WTC11 (cell line): ENCODE data around the gene SSX1. TPM values are rescaled to one million over a fixed set of nuclear protein-coding genes. Genes with fewer than 3 reads are reported as not detected.
"Not testable (repeated sequence)": the region's sequence is repeated elsewhere in the genome, so short reads cannot be mapped to it uniquely, and the experiment has no call there.

Source experiments
- ATAC-seq: fragments of 200-7000 bp; cut with Tn5 transposase; 2 replicates; pipeline ENCODE4 v1.10.0; 2021; ENCODE audit warnings: mild to moderate bottlenecking, moderate library complexity
- Bru-seq: library from RNA; stranded (reverse); fragments of 400-500 nt; gene quantifications from one replicate; lab custom pipeline; 2021; lab: Mats Ljungman, UMichigan
- CTCF ChIA-PET: fragments of 300-600 bp; sonication (Branson Sonifier 250); formaldehyde crosslinking; loops from one replicate; lab custom pipeline; 2021; ENCODE audit warnings: antibody characterized with exemption; lab: Charles Lee
- POLR2A ChIA-PET: fragments of 350-600 bp; sonication (Branson Sonifier 250); formaldehyde crosslinking; loops from one replicate; lab custom pipeline; 2021; ENCODE audit warnings: antibody characterized with exemption; lab: Charles Lee
- DNase-seq: peaks from one replicate; pipeline ENCODE4 v3.0.0; 2021; ENCODE audit warnings: low spot score
- H3K27ac Mint-ChIP-seq: 2 replicates; pipeline ENCODE4 v1.8.0; 2021; ENCODE audit warnings: mixed read lengths
- H3K27me3 Mint-ChIP-seq: 2 replicates; pipeline ENCODE4 v1.8.0; 2021; ENCODE audit warnings: low read depth, mild to moderate bottlenecking, moderate library complexity, mixed read lengths
- H3K36me3 Mint-ChIP-seq: 2 replicates; pipeline ENCODE4 v1.8.0; 2021; ENCODE audit warnings: mixed read lengths
- H3K4me1 Mint-ChIP-seq: 2 replicates; pipeline ENCODE4 v1.8.0; 2022; ENCODE audit warnings: mixed read lengths
- H3K4me3 Mint-ChIP-seq: 2 replicates; pipeline ENCODE4 v1.8.0; 2021; ENCODE audit warnings: mild to moderate bottlenecking, moderate library complexity, mixed read lengths
- H3K9me3 Mint-ChIP-seq: 2 replicates; pipeline ENCODE4 v1.8.0; 2021; ENCODE audit warnings: mixed read lengths
- JAZF1 ChIP-seq: fragments of 250-450 bp; sonication (Bioruptor Pico); IDR thresholded peaks from 2 replicates; pipeline ENCODE4 v1.9.0; 2021; ENCODE audit warnings: moderate library complexity, mild to moderate bottlenecking, inconsistent platforms
- NFYB ChIP-seq: sonication (generic); formaldehyde crosslinking; conservative IDR thresholded peaks from 2 replicates; pipeline ENCODE4 v1.8.0; 2022; ENCODE audit warnings: low read depth, missing genetic modification reagents
- NR1H2 ChIP-seq: sonication (generic); formaldehyde crosslinking; IDR thresholded peaks from 2 replicates; pipeline ENCODE4 v1.9.0; 2021; ENCODE audit warnings: mild to moderate bottlenecking, moderate library complexity, missing genetic modification reagents
- ZNF263 ChIP-seq: sonication (generic); formaldehyde crosslinking; IDR thresholded peaks from 2 replicates; pipeline ENCODE4 v1.8.1; 2022; ENCODE audit warnings: low read depth, mild to moderate bottlenecking, moderate library complexity, missing genetic modification reagents
- long read RNA-seq, 3 experiments: library from RNA in 1 of 3; library from capped mRNA in 1 of 3; library from polyadenylated mRNA in 1 of 3; unstranded in 2 of 3; stranded (forward) in 1 of 3; transcript quantifications; one replicate each; pipeline ENCODE4 v2.0.0, GENCODE V29; 2021
- total RNA-seq: library from RNA; stranded (reverse); gene quantifications from 3 replicates; pipeline ENCODE4 v1.2.3, GENCODE V29; 2021
- TF ChIP-seq, protein P1 (sequence below): sonication (generic); formaldehyde crosslinking; IDR thresholded peaks from 2 replicates; pipeline ENCODE4 v1.8.1; 2022; ENCODE audit warnings: low read depth, mild to moderate bottlenecking, moderate library complexity, missing genetic modification reagents, borderline replicate concordance
- TF ChIP-seq, protein P2 (sequence below): fragments of 250-450 bp; sonication (Bioruptor Pico); conservative IDR thresholded peaks from 2 replicates; pipeline ENCODE4 v1.9.0; 2021; ENCODE audit warnings: mild to moderate bottlenecking
- TF ChIP-seq, protein P3 (sequence below): sonication (generic); formaldehyde crosslinking; IDR thresholded peaks from 2 replicates; pipeline ENCODE4 v1.8.0; 2023; ENCODE audit warnings: missing genetic modification reagents, mild to moderate bottlenecking, borderline replicate concordance
- TF ChIP-seq, protein P4 (sequence below): sonication (generic); formaldehyde crosslinking; IDR thresholded peaks from 2 replicates; pipeline ENCODE4 v1.8.1; 2022; ENCODE audit warnings: mild to moderate bottlenecking, moderate library complexity, missing genetic modification reagents

SSX1 gene, protein sequence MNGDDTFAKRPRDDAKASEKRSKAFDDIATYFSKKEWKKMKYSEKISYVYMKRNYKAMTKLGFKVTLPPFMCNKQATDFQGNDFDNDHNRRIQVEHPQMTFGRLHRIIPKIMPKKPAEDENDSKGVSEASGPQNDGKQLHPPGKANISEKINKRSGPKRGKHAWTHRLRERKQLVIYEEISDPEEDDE
- total RNA-seq: 0.34 TPM in 1 of 3 replicates, not detected in the others
- Bru-seq, nascent RNA: percentile 7 among the genes with signal in this experiment
- long read RNA-seq, experiment 1: 0 reads
- long read RNA-seq, experiment 2: 0 reads
- long read RNA-seq, experiment 3, partial matches to known transcripts: 0 of 1 reads
- long read RNA-seq, experiment 3, other reads (novel, unspliced or antisense): 0 of 1 reads

DNA sequence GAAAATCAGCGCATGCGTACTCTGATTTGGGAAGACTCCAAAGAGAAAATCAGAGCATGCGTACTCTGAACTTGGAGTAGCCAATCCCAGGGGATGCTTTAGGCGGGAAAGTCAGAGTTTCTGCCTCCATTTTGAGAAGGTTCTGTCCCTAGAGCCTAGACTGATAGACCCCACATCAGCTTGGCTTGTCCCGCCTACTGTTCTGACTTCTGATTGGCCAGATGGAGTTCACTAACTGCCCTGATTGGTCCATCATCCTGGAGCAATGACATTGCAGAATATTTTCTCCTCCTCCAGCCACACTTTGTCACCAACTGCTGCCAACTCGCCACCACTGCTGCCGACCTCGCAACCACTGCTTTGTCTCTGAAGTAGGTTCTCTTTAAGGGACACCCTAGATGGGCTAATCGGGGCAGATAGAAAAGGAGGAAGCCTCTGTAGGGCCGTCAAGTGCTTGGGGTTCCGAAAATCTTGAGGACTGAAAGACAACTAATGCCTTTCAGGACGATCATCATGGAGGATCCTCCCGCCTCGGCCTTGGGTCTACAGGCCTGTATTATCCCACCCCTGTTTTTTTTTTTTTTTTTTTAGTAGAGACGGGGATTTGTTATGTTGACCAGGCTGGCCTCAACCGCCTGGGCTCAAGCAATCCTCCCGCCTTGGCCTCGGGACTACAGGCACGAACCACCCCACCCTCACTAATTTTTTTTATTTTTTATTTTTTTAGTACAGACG is at the start of gene SSX1:
TSS of gene SSX1 (plus strand) at position 331 of the 735 bp plus-strand sequence. CDS start 1,850 bp downstream, outside the sequence.
- ATAC-seq, H3K27ac Mint-ChIP-seq, DNase-seq, H3K4me3 Mint-ChIP-seq, H3K27me3 Mint-ChIP-seq, H3K4me1 Mint-ChIP-seq, H3K9me3 Mint-ChIP-seq, H3K36me3 Mint-ChIP-seq, POLR2A ChIA-PET, CTCF ChIA-PET: not testable (repeated sequence)
- 0 out of 2 replicates have a peak, but pooled peaks have one; percentile 24 for TF ChIP-seq NFYB (CRISPR knock-in tag)

DNA sequence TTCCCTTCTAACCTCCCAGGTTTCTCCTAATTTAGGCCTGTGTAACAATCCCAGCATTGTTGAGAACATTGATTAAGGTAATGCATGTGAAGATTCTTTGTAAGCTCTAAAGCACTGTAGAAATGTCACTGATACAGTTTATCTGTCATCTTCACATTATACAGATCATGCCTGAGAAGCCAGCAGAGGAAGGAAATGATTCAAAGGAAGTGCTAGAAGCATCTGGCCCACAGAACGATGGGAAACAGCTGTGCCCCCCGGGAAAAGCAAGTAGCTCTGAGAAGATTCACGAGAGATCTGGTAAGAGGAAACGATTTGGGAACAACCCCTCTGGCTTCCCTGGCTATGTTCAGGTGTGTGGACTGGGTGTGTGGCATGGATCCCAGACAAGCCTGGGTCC is 40.9 kb upstream of the SSX1 start:
- H3K36me3 Mint-ChIP-seq, POLR2A ChIA-PET, DNase-seq, H3K4me1 Mint-ChIP-seq, H3K9me3 Mint-ChIP-seq, H3K27ac Mint-ChIP-seq, H3K4me3 Mint-ChIP-seq, CTCF ChIA-PET, ATAC-seq, H3K27me3 Mint-ChIP-seq: not testable (repeated sequence)

DNA sequence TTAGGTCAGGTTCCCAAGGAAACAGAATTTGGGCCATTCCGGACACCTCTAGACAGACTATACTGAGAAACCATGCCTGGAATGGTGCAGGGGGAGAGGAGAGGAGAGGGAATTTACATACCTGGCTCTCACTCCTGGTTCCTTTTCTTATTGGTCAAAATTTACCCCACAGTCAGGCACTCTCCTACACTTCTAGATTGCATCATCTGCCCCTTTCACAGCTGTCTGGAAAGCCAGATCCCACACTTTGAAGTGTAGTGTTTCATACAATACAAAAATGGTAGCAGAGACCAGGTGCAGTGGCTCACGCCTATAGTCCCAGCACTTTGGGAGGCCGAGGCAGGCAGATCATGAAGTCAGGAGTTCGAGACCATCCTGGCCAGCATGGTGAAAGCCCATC is 31.0 kb upstream of the SSX1 start:
- POLR2A ChIA-PET, H3K9me3 Mint-ChIP-seq: not testable (repeated sequence)

DNA sequence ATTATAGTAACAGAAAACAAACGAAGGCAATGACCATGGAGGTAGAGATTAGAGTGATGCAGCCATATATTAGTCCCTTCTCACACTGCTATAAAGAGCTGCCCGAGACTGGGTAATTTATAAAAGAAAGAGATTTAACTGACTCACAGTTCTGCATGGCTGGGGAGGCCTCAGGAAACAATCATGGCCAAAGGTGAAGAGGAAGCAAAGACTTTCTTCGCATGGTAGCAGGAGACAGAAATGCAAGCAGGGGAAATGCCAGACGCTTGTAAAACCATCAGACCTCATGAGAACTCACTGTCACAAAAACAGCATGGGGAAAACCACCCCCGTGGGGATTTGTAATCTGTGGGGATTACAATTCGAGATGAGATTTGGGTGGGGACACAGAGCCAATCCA is 2.2 kb upstream of the SSX1 start:
- DNase-seq, H3K27me3 Mint-ChIP-seq, ATAC-seq, CTCF ChIA-PET, H3K9me3 Mint-ChIP-seq, H3K4me1 Mint-ChIP-seq, H3K4me3 Mint-ChIP-seq, H3K27ac Mint-ChIP-seq, POLR2A ChIA-PET, H3K36me3 Mint-ChIP-seq: not testable (repeated sequence)

More for the DNA sequence above, 31.0 kb upstream of the SSX1 start:
- H3K4me1 Mint-ChIP-seq, H3K27me3 Mint-ChIP-seq, H3K36me3 Mint-ChIP-seq, CTCF ChIA-PET, ATAC-seq, DNase-seq, H3K27ac Mint-ChIP-seq, H3K4me3 Mint-ChIP-seq: not testable (repeated sequence)

DNA sequence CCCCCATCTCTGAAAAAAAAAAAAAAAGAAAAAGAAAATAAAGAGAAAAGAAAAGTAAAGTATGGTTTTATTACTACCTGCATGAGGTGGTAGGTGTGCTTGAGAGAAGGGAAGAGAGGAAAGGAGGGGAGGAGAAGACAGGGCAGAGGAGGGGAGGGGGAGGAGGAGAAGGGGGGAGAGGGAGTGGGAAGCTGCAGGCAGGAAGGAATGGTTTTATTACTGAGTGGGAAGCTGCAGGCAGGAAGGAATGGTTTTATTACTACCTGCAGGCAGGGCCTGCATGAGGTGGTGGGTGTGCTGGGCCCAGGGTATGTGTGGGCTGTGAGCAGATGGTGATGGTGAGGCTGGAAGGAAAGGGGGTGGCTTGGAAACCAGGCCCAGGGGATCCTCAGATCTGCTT is 19.2 kb downstream of the SSX1 start:
- DNase-seq, H3K36me3 Mint-ChIP-seq, H3K27ac Mint-ChIP-seq, CTCF ChIA-PET, POLR2A ChIA-PET, H3K27me3 Mint-ChIP-seq, H3K9me3 Mint-ChIP-seq, H3K4me1 Mint-ChIP-seq, ATAC-seq, H3K4me3 Mint-ChIP-seq: not testable (repeated sequence)

DNA sequence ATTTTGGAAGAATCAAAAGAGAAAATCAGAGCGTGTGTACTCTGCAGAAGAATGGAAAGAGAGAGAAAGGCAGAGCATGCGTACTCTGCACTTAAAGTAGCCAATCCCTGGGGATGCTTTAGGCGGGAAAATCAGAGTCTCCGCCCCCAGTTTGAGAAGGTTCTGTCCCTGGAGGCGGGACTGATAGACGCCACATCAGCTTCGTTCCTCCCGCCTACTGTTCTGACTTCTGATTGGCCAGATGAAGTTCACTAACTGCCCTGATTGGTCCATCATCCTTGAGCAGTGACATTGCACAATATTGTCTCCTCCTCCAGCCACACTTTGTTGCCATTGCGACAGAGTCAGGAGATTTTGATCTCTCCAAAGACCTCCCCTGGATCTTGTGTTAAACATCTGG is 23.8 kb downstream of the SSX1 start:
- H3K27ac Mint-ChIP-seq: no peak overlapping the region
- no peaks in the 10 kb centered on the region for H3K36me3 Mint-ChIP-seq
- ATAC-seq (no peak), DNase-seq (peak; percentile 13)
- CTCF ChIA-PET: no interaction called here
- TF ChIP-seq, protein P1, sequence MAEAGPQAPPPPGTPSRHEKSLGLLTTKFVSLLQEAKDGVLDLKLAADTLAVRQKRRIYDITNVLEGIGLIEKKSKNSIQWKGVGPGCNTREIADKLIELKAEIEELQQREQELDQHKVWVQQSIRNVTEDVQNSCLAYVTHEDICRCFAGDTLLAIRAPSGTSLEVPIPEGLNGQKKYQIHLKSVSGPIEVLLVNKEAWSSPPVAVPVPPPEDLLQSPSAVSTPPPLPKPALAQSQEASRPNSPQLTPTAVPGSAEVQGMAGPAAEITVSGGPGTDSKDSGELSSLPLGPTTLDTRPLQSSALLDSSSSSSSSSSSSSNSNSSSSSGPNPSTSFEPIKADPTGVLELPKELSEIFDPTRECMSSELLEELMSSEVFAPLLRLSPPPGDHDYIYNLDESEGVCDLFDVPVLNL: no peak
- TF ChIP-seq ZNF263 (no peak), NR1H2 (no peak), NFYB (CRISPR knock-in tag) (0 out of 2 replicates have a peak, but pooled peaks have one; percentile 29), JAZF1 (CRISPR knock-in tag) (no peak)
- TF ChIP-seq, protein P2, sequence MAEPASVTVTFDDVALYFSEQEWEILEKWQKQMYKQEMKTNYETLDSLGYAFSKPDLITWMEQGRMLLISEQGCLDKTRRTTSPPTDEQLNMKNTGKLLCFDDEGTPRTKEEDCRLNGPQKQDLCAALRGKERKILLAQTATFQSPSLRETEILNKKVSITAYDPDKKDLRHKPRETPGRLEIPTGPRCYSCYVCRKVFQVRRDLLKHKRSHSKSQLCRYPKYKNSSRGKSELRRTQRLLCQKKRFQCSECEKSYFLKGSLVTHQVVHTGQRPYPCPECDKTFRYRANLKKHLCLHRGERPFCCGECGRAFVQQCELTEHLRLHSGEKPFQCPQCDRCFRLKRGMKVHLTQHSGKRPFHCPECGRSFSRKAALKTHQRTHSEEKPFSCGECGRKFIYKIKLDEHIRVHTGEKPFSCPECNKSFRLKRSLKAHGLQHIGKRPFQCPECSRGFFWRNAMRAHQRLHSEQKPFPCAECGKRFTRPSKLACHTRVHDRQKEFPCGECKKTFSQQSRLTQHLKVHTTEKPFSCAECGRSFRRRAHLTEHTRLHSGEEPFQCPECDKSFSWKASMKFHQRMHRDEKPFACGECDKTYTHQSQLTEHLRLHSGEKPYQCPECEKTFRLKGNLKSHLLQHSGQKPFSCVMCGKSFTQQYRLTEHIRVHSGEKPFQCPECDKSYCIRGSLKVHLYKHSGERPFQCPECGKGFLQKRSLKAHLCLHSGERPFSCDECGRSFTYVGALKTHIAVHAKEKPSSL: no peak
- TF ChIP-seq, protein P3, sequence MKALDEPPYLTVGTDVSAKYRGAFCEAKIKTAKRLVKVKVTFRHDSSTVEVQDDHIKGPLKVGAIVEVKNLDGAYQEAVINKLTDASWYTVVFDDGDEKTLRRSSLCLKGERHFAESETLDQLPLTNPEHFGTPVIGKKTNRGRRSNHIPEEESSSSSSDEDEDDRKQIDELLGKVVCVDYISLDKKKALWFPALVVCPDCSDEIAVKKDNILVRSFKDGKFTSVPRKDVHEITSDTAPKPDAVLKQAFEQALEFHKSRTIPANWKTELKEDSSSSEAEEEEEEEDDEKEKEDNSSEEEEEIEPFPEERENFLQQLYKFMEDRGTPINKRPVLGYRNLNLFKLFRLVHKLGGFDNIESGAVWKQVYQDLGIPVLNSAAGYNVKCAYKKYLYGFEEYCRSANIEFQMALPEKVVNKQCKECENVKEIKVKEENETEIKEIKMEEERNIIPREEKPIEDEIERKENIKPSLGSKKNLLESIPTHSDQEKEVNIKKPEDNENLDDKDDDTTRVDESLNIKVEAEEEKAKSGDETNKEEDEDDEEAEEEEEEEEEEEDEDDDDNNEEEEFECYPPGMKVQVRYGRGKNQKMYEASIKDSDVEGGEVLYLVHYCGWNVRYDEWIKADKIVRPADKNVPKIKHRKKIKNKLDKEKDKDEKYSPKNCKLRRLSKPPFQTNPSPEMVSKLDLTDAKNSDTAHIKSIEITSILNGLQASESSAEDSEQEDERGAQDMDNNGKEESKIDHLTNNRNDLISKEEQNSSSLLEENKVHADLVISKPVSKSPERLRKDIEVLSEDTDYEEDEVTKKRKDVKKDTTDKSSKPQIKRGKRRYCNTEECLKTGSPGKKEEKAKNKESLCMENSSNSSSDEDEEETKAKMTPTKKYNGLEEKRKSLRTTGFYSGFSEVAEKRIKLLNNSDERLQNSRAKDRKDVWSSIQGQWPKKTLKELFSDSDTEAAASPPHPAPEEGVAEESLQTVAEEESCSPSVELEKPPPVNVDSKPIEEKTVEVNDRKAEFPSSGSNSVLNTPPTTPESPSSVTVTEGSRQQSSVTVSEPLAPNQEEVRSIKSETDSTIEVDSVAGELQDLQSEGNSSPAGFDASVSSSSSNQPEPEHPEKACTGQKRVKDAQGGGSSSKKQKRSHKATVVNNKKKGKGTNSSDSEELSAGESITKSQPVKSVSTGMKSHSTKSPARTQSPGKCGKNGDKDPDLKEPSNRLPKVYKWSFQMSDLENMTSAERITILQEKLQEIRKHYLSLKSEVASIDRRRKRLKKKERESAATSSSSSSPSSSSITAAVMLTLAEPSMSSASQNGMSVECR (CRISPR knock-in tag): no peak
- TF ChIP-seq, protein P4, sequence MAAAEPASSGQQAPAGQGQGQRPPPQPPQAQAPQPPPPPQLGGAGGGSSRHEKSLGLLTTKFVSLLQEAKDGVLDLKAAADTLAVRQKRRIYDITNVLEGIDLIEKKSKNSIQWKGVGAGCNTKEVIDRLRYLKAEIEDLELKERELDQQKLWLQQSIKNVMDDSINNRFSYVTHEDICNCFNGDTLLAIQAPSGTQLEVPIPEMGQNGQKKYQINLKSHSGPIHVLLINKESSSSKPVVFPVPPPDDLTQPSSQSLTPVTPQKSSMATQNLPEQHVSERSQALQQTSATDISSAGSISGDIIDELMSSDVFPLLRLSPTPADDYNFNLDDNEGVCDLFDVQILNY: no peak
- no peaks in the 10 kb centered on the region for H3K4me1 Mint-ChIP-seq
- H3K9me3 Mint-ChIP-seq: peaks cover 8% of the 10 kb centered on the region
- H3K4me3 Mint-ChIP-seq: no peak overlapping the region
- H3K27me3 Mint-ChIP-seq: peaks cover 6% of the 10 kb centered on the region
- POLR2A ChIA-PET: no interaction called here

DNA sequence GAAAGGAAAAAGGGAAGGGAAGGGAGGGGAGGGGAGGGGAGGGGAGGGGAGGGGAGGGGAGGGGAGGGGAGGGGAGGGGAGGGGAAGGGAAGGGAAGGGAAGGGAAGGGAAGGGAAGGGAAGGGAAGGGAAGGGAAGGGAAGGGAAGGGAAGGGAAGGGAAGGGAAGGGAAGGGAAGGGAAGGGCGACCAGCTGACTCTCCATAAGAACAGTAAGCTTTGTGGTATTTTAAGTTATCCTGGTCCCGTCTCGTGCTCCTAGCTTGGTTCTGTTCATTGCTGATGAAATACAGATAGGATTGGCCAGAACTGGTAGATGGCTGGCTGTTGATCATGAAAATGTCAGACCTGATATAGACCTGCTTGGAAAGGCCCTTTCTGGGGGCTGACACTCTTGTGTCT is 25.5 kb downstream of the SSX1 start:
- DNase-seq, ATAC-seq, H3K9me3 Mint-ChIP-seq, H3K36me3 Mint-ChIP-seq, H3K27me3 Mint-ChIP-seq, H3K27ac Mint-ChIP-seq, H3K4me1 Mint-ChIP-seq, H3K4me3 Mint-ChIP-seq, CTCF ChIA-PET, POLR2A ChIA-PET: not testable (repeated sequence)
